ENCODE data around the gene PELI1.

PELI1 gene

DNA sequence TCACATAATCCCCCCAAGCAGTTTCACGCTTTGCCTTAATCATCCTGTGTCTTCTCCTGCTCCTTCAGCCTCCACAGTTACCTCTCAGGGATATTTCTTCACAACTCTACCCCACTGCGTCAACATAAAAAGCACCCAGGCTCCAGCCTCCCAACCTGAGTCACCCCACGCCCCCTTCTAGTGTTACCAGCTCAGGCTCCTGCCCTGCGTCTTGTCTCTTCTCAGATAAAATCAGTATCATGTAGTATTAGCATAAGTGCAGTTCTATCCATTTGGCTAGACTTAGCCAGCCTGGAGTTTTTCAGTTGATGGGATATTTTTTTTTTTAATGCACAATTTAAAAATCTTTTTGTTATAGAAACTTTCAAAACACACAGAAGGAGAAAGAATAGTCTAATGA is 9.6 kb upstream of the PELI1 start:
- DNase-seq (ENCODE audit: low read depth), result no peak
- no peak for TF ChIP-seq CTCF (IDR thresholded peaks at IDR 0.05; ENCODE audit: insufficient read depth, low read depth, low read length, missing control alignments)
- H3K4me3 ChIP-seq (ENCODE audit: low read depth, low read length), result no peak overlapping the region

DNA sequence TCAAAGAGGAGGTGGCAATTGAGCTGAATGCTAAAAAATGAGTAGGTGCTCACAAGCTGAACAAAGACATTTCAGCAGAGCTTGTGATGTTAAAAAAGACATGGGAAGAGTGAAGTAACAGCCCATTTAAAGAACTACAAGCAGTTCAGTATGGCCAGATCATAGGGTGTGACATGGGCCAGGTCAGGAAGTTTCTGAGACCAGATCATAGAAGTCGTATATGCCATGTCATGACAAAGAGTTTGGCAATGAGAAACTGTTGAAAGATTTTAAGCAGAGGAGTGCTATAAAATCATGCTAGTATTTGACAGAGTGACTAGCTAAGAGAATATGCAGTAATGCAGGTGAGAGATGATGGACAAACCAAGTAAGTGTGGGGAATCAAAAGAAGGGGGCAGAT is 7.3 kb upstream of the PELI1 start:
- DNase-seq (ENCODE audit: low read depth), result no peak
- no peak for TF ChIP-seq CTCF (IDR thresholded peaks at IDR 0.05; ENCODE audit: insufficient read depth, low read depth, low read length, missing control alignments)

DNA sequence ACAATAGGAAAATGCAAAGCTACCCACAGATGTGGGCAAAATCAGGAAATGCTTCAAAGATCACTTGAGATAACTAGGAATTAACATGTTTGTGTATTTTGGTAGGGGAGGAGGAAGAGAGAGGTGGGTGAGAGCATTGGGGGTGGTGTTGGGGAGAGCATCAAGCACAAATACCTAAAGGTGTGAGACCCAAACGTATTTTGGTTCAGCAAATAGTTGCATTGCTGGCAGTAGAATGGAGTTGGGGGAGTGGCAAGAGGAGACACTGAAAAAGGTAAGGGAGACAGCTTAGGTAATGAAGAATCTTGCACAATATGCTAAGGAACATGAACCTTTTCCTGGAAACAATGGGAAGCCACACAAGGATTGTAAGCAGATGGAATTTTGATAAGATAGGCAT is 1.5 kb upstream of the PELI1 start:
- TF ChIP-seq CTCF (IDR thresholded peaks at IDR 0.05; ENCODE audit: insufficient read depth, low read depth, low read length, missing control alignments), result no peak

More for the DNA sequence above, 7.3 kb upstream of the PELI1 start:
- H3K4me3 ChIP-seq (ENCODE audit: low read depth, low read length), result no peak overlapping the region

DNA sequence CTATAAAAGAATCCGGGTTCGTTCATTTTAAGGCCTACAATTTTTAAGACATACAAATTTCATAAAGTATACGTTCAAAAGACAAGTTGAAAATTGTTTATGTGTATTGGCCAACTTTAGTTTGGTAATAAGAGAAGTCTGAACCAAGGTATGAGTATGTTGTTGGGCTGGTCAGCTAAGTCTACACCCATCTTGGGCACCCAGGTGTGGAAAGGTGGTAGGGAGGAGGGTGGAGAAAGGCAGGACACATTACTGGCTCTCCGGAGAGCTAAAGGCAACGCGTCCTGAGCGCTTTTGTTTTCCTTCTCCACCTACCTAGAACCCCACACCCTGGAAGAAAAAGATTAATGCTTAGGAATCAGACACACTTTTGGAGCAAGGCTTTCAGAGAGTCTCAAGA is 899 bp upstream of the PELI1 start:
- TF ChIP-seq CTCF (IDR thresholded peaks at IDR 0.05; ENCODE audit: insufficient read depth, low read depth, low read length, missing control alignments), result no peak
- H3K4me3 ChIP-seq (ENCODE audit: low read depth, low read length), result peak overlapping the region; percentile 52; the same call in 1 of the 2 replicates
- no peak for DNase-seq (ENCODE audit: low read depth)

More for the DNA sequence above, 1.5 kb upstream of the PELI1 start:
- no peak for DNase-seq (ENCODE audit: low read depth)
- no peak overlapping the region for H3K4me3 ChIP-seq (ENCODE audit: low read depth, low read length)

GRCh38 chr2:64143169-64144056 is 807 bp downstream of the PELI1 start:
- H3K4me3 ChIP-seq (ENCODE audit: low read depth, low read length), result peak overlapping the region; percentile 98
- peak; percentile 57 for DNase-seq (ENCODE audit: low read depth)
- TF ChIP-seq CTCF (IDR thresholded peaks at IDR 0.05; ENCODE audit: insufficient read depth, low read depth, low read length, missing control alignments), result no peak

GRCh38 chr2:64142741-64143168 is 1.5 kb downstream of the PELI1 start:
- DNase-seq (ENCODE audit: low read depth), result no peak
- peak overlapping the region; percentile 98 for H3K4me3 ChIP-seq (ENCODE audit: low read depth, low read length)
- no peak for TF ChIP-seq CTCF (IDR thresholded peaks at IDR 0.05; ENCODE audit: insufficient read depth, low read depth, low read length, missing control alignments)

All from GM12865 (cell line).